ENCODE results near the gene RNF114. TPM values are rescaled to one million over a fixed set of nuclear protein-coding genes. Genes with fewer than 3 reads are reported as not detected.

RNF114 gene
- total RNA-seq, 2 donors from 2014 or later: 44.5 to 48.7 TPM

- intact Hi-C loops (cut with DNase I): loop anchor here in 1 of 2 donors (2.0 to 10.0 kb wide), 2 partner anchors 90 to 194 kb away; no protein-coding TSS in a partner anchor
- ATAC-seq: no peak
- DNase-seq: no peak
These were observed 44.2 kb downstream of the RNF114 start for GRCh38 chr20:49980140-49981008.

DNA sequence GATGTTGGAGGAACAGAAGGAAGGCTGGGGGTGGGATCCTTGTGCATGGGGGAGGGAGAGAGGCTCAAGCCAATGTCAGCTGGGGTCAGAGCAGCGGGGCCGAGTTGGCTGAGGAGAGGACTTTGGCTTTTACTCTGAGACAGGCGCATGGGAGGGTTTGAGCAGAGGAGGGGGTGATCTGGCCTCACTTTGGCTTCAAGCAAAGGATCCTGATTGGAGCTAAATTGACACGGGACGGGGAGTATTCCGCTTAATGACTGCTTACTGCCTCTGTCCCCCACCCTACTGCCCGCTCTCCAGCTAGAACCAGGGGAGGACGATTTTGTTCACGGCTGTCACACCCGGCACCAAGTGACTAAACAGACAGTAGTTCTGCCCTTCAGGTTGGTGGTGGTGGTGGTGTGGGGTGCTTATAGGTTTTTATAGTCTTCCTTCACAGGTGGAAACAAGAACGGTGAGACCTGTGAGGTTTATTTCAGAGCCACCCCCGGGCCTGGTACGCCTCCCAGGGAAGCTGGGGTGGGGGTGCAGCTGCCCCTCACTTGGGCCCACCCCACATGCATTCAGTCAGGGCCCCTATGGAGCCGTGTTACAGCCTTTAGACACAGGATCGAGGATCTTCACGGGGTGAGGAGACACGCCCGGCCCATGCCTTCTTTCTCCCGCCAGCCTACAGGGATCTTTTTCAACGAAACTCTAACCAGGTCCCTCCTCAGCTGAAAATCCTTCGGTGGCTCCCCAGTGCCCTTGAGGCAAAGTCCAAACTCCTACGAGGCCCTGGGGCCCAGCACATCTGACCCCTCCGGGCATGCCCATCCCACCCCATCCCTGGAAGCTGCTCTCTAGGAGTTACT is 45.2 kb downstream of the RNF114 start:
- ATAC-seq (no peak), DNase-seq (no peak)
- intact Hi-C loops (cut with DNase I): loop anchor here in 1 of 2 donors (2.0 to 10.0 kb wide), 2 partner anchors 89 to 193 kb away; no protein-coding TSS in a partner anchor

DNA sequence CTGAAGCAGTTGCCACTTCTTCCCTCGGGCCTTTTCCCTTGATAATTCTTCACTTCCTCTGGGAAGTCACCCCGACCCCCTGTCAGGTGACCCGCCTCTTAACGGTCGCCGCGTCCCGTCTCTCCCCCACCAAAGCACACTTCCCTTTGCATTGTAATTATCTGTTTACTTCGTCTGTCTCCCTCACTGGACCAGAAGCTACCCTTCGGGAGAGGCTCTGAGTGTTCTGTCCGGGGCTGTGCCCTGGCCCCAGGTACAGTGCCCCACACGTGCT is 45.8 kb downstream of the RNF114 start:
- ATAC-seq: no peak
- intact Hi-C loops (cut with DNase I): loop anchor here in 1 of 2 donors (10.0 kb wide), 1 partner anchor 193 kb away; no protein-coding TSS in a partner anchor
- no peak for DNase-seq

GRCh38 chr20:49982346-49983122 is 46.3 kb downstream of the RNF114 start, which contains the start of gene SNAI1:
TSS of gene SNAI1 (plus strand) at chr20:49982980. CDS start at chr20:49983060, 80 bp downstream.
- DNase-seq: peak; percentile 85
- ATAC-seq: peak; percentile 89 to 91
- intact Hi-C loops (cut with DNase I): loop anchor here in 1 of 2 donors (10.0 kb wide), 1 partner anchor 192 kb away; no protein-coding TSS in a partner anchor

GRCh38 chr20:49983123-49983847 is 47.1 kb downstream of the RNF114 start:
- ATAC-seq (peak in 1 of 2 donors; percentile 2), DNase-seq (no peak)
- intact Hi-C loops (cut with DNase I): loop anchor here in 1 of 2 donors (10.0 kb wide), 1 partner anchor 192 kb away; no protein-coding TSS in a partner anchor

DNA sequence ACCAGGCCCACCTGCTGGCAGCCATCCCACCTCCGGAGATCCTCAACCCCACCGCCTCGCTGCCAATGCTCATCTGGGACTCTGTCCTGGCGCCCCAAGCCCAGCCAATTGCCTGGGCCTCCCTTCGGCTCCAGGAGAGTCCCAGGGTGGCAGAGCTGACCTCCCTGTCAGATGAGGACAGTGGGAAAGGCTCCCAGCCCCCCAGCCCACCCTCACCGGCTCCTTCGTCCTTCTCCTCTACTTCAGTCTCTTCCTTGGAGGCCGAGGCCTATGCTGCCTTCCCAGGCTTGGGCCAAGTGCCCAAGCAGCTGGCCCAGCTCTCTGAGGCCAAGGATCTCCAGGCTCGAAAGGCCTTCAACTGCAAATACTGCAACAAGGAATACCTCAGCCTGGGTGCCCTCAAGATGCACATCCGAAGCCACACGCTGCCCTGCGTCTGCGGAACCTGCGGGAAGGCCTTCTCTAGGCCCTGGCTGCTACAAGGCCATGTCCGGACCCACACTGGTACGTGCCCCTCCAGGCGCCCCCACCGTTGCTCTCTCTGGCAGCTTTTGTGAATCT is 47.7 kb downstream of the RNF114 start:
- no peak for DNase-seq
- intact Hi-C loops (cut with DNase I): loop anchor here in 1 of 2 donors (10.0 kb wide), 1 partner anchor 191 kb away; no protein-coding TSS in a partner anchor
- peak in 1 of 2 donors; percentile 5 for ATAC-seq

GRCh38 chr20:49984426-49985153 is 48.4 kb downstream of the RNF114 start:
- DNase-seq (no peak), ATAC-seq (no peak)
- intact Hi-C loops (cut with DNase I): loop anchor here in 1 of 2 donors (10.0 kb wide), 1 partner anchor 190 kb away; no protein-coding TSS in a partner anchor

DNA sequence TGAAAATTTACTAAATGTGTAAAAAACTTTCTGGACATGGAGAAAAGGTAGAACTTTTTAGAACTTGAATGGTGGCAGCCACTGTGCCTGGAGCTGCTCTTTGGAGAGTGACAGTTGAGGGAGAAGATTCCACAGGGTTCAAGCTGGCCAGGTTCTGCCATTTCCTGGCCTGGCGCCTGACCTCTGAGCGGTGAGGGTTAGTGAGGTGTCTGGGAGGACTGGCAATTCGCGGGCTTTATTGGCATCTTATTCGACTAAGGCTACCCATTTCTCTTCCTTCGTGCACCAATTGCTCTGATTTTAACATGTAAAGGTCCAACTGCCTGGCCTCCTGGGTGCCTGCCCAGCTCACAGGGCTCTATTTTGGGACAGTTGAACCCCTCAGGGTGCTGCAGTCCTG is 49.0 kb downstream of the RNF114 start:
- no peak for ATAC-seq
- DNase-seq: no peak
- intact Hi-C loops (cut with DNase I): loop anchor here in 1 of 2 donors (10.0 kb wide), 1 partner anchor 190 kb away; no protein-coding TSS in a partner anchor

GRCh38 chr20:49985617-49986016 is 49.4 kb downstream of the RNF114 start:
- DNase-seq (no peak), ATAC-seq (no peak)
- intact Hi-C loops (cut with DNase I): loop anchor here in 1 of 2 donors (10.0 kb wide), 1 partner anchor 189 kb away; no protein-coding TSS in a partner anchor

DNA sequence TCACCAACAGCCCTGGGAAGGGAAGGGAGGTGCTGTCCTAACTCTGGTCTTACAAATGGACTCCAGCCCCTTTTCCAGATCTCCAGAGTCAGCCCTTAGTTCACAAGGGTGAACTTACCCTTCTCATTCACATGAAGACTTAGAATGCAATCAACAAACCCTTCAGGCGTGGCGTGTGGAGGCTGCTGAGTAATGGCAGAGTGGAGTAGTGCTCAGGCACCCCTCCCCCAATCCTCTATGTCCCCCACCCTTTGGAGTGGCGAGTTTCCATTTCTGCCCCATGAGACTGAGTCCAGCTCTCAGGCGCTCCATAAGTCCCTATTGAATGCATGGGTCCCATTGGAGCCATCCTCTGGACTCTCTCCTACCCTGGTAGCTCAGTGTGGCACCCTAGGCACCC is 49.9 kb downstream of the RNF114 start:
- DNase-seq (no peak), ATAC-seq (no peak)
- intact Hi-C loops (cut with DNase I): loop anchor here in 1 of 2 donors (10.0 kb wide), 1 partner anchor 189 kb away; no protein-coding TSS in a partner anchor

GRCh38 chr20:49987015-49987867 is 51.0 kb downstream of the RNF114 start:
- DNase-seq (no peak), ATAC-seq (no peak)
- intact Hi-C loops (cut with DNase I): loop anchor here in 1 of 2 donors (10.0 kb wide), 1 partner anchor 188 kb away; no protein-coding TSS in a partner anchor

DNA sequence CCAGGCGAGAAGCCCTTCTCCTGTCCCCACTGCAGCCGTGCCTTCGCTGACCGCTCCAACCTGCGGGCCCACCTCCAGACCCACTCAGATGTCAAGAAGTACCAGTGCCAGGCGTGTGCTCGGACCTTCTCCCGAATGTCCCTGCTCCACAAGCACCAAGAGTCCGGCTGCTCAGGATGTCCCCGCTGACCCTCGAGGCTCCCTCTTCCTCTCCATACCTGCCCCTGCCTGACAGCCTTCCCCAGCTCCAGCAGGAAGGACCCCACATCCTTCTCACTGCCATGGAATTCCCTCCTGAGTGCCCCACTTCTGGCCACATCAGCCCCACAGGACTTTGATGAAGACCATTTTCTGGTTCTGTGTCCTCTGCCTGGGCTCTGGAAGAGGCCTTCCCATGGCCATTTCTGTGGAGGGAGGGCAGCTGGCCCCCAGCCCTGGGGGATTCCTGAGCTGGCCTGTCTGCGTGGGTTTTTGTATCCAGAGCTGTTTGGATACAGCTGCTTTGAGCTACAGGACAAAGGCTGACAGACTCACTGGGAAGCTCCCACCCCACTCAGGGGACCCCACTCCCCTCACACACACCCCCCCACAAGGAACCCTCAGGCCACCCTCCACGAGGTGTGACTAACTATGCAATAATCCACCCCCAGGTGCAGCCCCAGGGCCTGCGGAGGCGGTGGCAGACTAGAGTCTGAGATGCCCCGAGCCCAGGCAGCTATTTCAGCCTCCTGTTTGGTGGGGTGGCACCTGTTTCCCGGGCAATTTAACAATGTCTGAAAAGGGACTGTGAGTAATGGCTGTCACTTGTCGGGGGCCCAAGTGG is 51.9 kb downstream of the RNF114 start:
- no peak for ATAC-seq
- no peak for DNase-seq
- intact Hi-C loops (cut with DNase I): loop anchor here in 1 of 2 donors (10.0 kb wide), 1 partner anchor 187 kb away; no protein-coding TSS in a partner anchor

DNA sequence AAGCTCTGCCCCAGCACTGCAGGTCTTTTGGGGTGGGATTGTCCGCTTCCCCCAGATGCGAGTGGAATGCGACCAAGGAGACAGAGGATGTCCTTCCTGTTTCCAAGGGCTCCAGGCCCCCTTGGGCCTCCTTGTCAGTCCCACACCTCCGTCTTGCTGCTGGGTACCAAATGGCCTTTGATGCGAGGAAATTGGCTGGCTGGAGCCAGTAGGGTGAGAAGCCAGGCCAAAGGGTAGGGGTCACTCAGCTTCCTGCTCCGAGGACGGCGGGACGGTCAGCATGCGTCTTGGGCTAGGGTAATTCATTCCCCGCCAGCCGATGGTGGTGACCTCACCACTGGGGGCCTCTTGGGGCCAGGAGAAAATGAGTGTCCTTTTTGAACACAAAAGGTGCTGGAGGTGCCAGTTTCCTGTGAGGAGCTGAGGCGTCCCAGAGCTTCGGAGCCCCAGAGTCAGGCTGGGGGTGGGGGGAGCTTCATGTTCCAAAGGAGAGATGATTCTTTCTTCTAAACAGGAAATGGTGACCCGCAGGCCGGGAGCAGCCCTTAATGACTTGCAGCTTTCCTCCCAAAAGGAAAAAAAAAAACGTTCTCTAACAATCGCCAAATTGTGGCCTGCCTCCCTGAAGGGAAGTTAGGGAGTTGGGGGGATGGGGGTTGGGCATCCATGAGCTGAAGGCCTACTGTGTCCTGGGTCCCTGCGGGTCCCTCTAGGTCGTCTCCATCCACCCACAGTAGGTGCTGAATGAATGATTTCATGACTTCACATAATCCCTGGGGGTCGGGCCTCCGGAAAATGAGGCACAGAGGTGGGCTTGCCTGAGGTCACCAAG is 53.3 kb downstream of the RNF114 start:
- DNase-seq (peak; percentile 82), ATAC-seq (peak; percentile 65 to 69)
- intact Hi-C loops (cut with DNase I): loop anchor here in 1 of 2 donors (10.0 kb wide), 1 partner anchor 185 kb away; no protein-coding TSS in a partner anchor

DNA sequence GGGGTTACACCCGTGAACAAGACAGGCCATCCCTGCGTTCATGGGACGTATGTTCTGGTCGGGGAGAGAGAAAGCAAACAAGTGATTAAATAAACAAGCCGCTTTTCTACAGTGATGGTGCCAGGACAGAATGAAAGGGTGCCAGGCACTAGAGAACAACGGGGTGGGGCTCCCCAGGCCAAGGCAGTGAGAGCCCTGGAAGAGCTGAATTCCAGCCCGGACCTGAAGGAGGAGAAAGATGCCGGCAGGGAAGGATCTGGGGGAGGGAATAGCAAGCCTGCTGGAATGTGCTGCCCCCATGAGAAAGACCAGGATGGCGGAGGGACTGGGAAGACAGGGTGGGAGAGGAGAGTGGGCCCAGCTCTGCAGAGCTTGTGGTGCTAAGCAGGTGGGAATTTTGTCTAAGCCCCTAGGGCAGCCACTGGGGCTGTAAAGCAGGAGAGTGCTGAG is 54.1 kb downstream of the RNF114 start:
- peak in 1 of 2 donors; percentile 42 for ATAC-seq
- intact Hi-C loops (cut with DNase I): no loop called here
- DNase-seq: no peak

Measured in left cardiac atrium (tissue), 4 donors.